Fibroblast of pulmonary artery (primary cell): ENCODE data around the gene PIMREG.

ENCODE experiments used
- DNase-seq: peaks from one replicate; pipeline ENCODE4 v3.0.0-alpha.2; 2010; ENCODE audit warnings: low read depth
- H3K4me3 ChIP-seq: replicated peaks from 2 replicates; pipeline ENCODE4 v1.5.1; 2011; ENCODE audit warnings: low read depth, mild to moderate bottlenecking, control low read depth, low read length, moderate library complexity
- TF ChIP-seq, protein P1 (sequence below): IDR thresholded peaks from 2 replicates; pipeline ENCODE4 v1.5.1; 2011; ENCODE audit warnings: mild to moderate bottlenecking, control low read depth, low read length, inconsistent platforms; ENCODE audit errors: missing control alignments

The PIMREG gene

GRCh38 chr17:6498901-6499540 lies 54.8 kb downstream of the PIMREG start:
- TF ChIP-seq, protein P1, sequence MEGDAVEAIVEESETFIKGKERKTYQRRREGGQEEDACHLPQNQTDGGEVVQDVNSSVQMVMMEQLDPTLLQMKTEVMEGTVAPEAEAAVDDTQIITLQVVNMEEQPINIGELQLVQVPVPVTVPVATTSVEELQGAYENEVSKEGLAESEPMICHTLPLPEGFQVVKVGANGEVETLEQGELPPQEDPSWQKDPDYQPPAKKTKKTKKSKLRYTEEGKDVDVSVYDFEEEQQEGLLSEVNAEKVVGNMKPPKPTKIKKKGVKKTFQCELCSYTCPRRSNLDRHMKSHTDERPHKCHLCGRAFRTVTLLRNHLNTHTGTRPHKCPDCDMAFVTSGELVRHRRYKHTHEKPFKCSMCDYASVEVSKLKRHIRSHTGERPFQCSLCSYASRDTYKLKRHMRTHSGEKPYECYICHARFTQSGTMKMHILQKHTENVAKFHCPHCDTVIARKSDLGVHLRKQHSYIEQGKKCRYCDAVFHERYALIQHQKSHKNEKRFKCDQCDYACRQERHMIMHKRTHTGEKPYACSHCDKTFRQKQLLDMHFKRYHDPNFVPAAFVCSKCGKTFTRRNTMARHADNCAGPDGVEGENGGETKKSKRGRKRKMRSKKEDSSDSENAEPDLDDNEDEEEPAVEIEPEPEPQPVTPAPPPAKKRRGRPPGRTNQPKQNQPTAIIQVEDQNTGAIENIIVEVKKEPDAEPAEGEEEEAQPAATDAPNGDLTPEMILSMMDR = no peak
- H3K4me3 ChIP-seq = no peak overlapping the region
- no peak for DNase-seq
